Bronchial epithelial cell (primary cell): Measurements from ENCODE around the gene MDFI. TPM values are rescaled to one million over a fixed set of nuclear protein-coding genes. Genes with fewer than 3 reads are reported as not detected.

ENCODE experiments used
- DNase-seq: peaks from one replicate; pipeline ENCODE4 v3.0.0-alpha.2; 2010; ENCODE audit warnings: low read depth
- FAIRE-seq: peaks from 2 replicates; lab custom pipeline; 2011; peaks lifted over from hg19 to GRCh38; lab: Jason Lieb, UNC
- H3K27me3 ChIP-seq: 2 replicates; pipeline ENCODE4 v1.5.1; 2011; ENCODE audit warnings: low read length; ENCODE audit not compliant: control insufficient read depth, insufficient read depth
- H3K36me3 ChIP-seq: 2 replicates; pipeline ENCODE4 v1.5.1; 2011; ENCODE audit warnings: low read length; ENCODE audit not compliant: control insufficient read depth, insufficient read depth
- H3K4me3 ChIP-seq: 2 replicates; pipeline ENCODE4 v1.5.1; 2011; ENCODE audit warnings: mild to moderate bottlenecking, low read depth, low read length, control low read depth
- CTCF ChIP-seq: IDR thresholded peaks from 2 replicates; pipeline ENCODE4 v1.5.1; 2011; ENCODE audit warnings: mild to moderate bottlenecking, moderate library complexity, low read length, control low read depth, inconsistent platforms; ENCODE audit not compliant: insufficient read depth, severe bottlenecking
- total RNA-seq: library from RNA; depleted of rRNA; stranded (reverse); fragments of >200 nt; gene quantifications from 2 replicates; pipeline ENCODE4 v1.2.1, GENCODE V29; 2014

The MDFI gene
- total RNA-seq, 1 donor from 2014 or later: 57.1 TPM

GRCh38 chr6:41675176-41675775 lies 37.0 kb downstream of the MDFI start:
- DNase-seq (no peak), FAIRE-seq (no peak)
- peaks cover 2% of the 10 kb centered on the region for H3K27me3 ChIP-seq
- no peaks in the 10 kb centered on the region for H3K36me3 ChIP-seq
- TF ChIP-seq CTCF: no peak
- no peak overlapping the region for H3K4me3 ChIP-seq

- no peak for FAIRE-seq
- Histone ChIP-seq H3K36me3 (no peaks in the 10 kb centered on the region), H3K27me3 (peaks cover 2% of the 10 kb centered on the region), H3K4me3 (no peak overlapping the region)
- TF ChIP-seq CTCF: no peak
- DNase-seq: no peak
Measured at GRCh38 chr6:41675992-41676391, 37.7 kb downstream of the MDFI start.

GRCh38 chr6:41676431-41676830 lies 38.2 kb downstream of the MDFI start:
- FAIRE-seq: peak; percentile 88
- Histone ChIP-seq H3K36me3 (no peaks in the 10 kb centered on the region), H3K27me3 (peaks cover 2% of the 10 kb centered on the region), H3K4me3 (no peak overlapping the region)
- no peak for TF ChIP-seq CTCF
- DNase-seq: no peak

- no peaks in the 10 kb centered on the region for H3K36me3 ChIP-seq
- no peak for TF ChIP-seq CTCF
- no peak overlapping the region for H3K4me3 ChIP-seq
- DNase-seq: no peak
- peak; percentile 89 for FAIRE-seq
- no peaks in the 10 kb centered on the region for H3K27me3 ChIP-seq
Measured at GRCh38 chr6:41677124-41677921, 39.1 kb downstream of the MDFI start.

GRCh38 chr6:41678511-41679084 lies 40.3 kb downstream of the MDFI start:
- FAIRE-seq: no peak
- TF ChIP-seq CTCF: no peak
- DNase-seq: no peak

More at GRCh38 chr6:41678511-41679084, 40.3 kb downstream of the MDFI start:
- Histone ChIP-seq H3K4me3 (no peak overlapping the region), H3K27me3 (no peaks in the 10 kb centered on the region), H3K36me3 (no peaks in the 10 kb centered on the region)
